CD8-positive, alpha-beta memory T cell (primary cell): ENCODE data around the gene TMEM151A. TPM values are rescaled to one million over a fixed set of nuclear protein-coding genes. Genes with fewer than 3 reads are reported as not detected.
A peak's percentile ranks its signal among the peaks of the same experiment; 100 is the strongest.

ENCODE experiments used
- CTCF ChIA-PET: fragments of 350-600 bp; sonication (Branson Sonifier 250); formaldehyde crosslinking; loops from one replicate; lab custom pipeline; 2021; ENCODE audit warnings: antibody characterized with exemption; lab: Charles Lee
- POLR2A ChIA-PET: fragments of 350-600 bp; sonication (Branson Sonifier 250); formaldehyde crosslinking; loops from one replicate; lab custom pipeline; 2021; ENCODE audit warnings: antibody characterized with exemption; lab: Charles Lee
- DNase-seq, 5 donors: peaks; one replicate each; pipeline versions ENCODE4 v3.0.0 to v3.0.0-alpha.2; 2020 to 2022; ENCODE audit warnings: mixed read lengths in 1 of 5
- H3K27ac ChIP-seq: one replicate; pipeline ENCODE4 v1.7.0; 2013; ENCODE audit warnings: low read depth, mild to moderate bottlenecking, low read length, moderate library complexity
- H3K27me3 ChIP-seq: 2 replicates; pipeline ENCODE4 v1.7.0; 2013; ENCODE audit warnings: low read length, mild to moderate bottlenecking; ENCODE audit not compliant: insufficient read depth, poor library complexity, severe bottlenecking
- H3K36me3 ChIP-seq: 2 replicates; pipeline ENCODE4 v1.7.0; 2013; ENCODE audit warnings: mild to moderate bottlenecking, low read length, moderate library complexity; ENCODE audit not compliant: insufficient read depth
- H3K4me1 ChIP-seq: 2 replicates; pipeline ENCODE4 v1.7.0; 2013; ENCODE audit warnings: mild to moderate bottlenecking, low read length, moderate library complexity; ENCODE audit not compliant: insufficient read depth
- H3K4me3 ChIP-seq: 2 replicates; pipeline ENCODE4 v1.7.0; 2013; ENCODE audit warnings: mild to moderate bottlenecking, low read length
- H3K9me3 ChIP-seq: 2 replicates; pipeline ENCODE4 v1.7.0; 2013; ENCODE audit warnings: mild to moderate bottlenecking, low read length
- H3K27ac Mint-ChIP-seq, 8 donors: one replicate each; pipeline ENCODE4 v1.8.0; 2020 to 2021; ENCODE audit warnings: mixed read lengths in 8 of 8, mild to moderate bottlenecking in 6 of 8, inconsistent platforms in 3 of 8, moderate library complexity in 3 of 8
- H3K27me3 Mint-ChIP-seq, 2 donors: one replicate each; pipeline ENCODE4 v1.8.0; 2020 to 2021; ENCODE audit warnings: mixed read lengths in 2 of 2, mild to moderate bottlenecking in 1 of 2, moderate library complexity in 1 of 2
- H3K36me3 Mint-ChIP-seq, 3 donors: one replicate each; pipeline ENCODE4 v1.8.0; 2020 to 2021; ENCODE audit warnings: mixed read lengths in 3 of 3, inconsistent platforms in 1 of 3, mild to moderate bottlenecking in 1 of 3
- H3K4me1 Mint-ChIP-seq, 3 donors: one replicate each; pipeline ENCODE4 v1.8.0; 2020 to 2021; ENCODE audit warnings: mixed read lengths in 3 of 3, inconsistent platforms in 1 of 3, mild to moderate bottlenecking in 1 of 3
- H3K4me3 Mint-ChIP-seq, 7 donors: one replicate each; pipeline ENCODE4 v1.8.0; 2020 to 2021; ENCODE audit warnings: mixed read lengths in 7 of 7, mild to moderate bottlenecking in 6 of 7, moderate library complexity in 4 of 7, inconsistent platforms in 2 of 7
- H3K9me3 Mint-ChIP-seq, 5 donors: one replicate each; pipeline ENCODE4 v1.8.0; 2020 to 2022; ENCODE audit warnings: mixed read lengths in 5 of 5, mild to moderate bottlenecking in 3 of 5, moderate library complexity in 2 of 5, inconsistent platforms in 1 of 5
- polyA plus RNA-seq: library from polyadenylated mRNA; unstranded; fragments of 300-500 nt; fragmentation: Illumina TruSeq; gene quantifications from one replicate; pipeline ENCODE4 v1.2.3, GENCODE V29; 2021
- total RNA-seq, 2 experiments: library from RNA; stranded (reverse); gene quantifications; one replicate each; pipeline ENCODE4 v1.2.3, GENCODE V29; 2021

The TMEM151A gene
- total and polyA plus RNA-seq, 3 experiments from 2014 or later, result not detected

DNA sequence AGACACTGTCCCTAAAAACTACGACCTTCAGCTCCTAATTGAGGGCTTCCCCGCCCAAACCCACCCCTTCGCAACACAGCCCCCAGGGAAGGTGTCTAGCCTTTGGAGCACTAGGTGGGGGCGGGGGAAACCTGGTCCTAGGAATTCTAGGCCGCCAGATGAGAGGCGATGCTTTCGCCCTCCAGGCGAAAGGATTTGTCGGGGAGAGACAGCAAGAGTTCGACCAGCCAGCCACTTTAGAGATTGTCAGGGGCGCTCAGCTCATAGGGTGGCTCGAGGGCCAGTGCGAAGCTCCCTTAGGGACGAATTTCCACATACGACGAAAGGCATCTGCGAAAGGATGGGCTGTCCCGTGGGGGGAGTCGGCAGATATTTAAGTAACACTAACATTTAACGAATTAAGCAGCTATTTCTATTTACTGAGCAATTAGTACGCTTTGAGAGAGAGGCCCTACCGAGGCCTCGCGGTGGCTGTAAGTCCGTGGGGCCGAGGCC is 19.8 kb downstream of the TMEM151A start:
- Mint-ChIP-seq H3K36me3 (peaks cover 0 to 3% (median 0%) of the 10 kb centered on the region in 3 donors), H3K27ac (peak overlapping the region; percentile 91 to 99 (median 98))

DNA sequence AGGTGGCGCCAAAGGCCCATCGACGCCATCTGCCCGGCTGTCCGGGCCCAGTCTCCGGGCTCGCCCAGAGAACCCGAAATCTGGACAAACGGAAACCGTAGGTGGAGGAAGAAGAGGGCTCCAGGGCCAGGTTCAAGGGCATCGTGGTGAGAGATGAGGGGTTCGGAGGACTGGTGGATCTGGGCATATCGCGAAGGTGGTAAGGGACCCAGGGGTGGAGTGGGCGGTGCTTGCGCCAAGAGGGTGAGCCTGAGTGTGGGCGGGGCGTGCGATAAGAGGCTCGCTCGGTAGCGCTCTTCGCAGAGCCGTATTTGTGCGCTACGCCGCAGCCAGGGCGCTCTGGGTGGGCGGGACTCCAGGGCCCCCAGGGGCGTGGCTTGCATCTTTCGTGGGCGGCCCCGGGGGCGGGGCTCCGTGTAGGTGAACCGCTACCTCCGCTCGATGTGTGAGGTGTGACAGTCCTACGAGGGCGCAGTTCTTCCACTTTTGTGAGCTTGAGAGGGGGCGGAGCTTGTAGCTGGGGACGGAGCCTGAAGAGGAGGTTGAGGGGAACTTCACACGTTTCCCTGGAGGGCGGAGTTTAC is 20.4 kb downstream of the TMEM151A start:
- Histone ChIP-seq H3K4me3 (peak overlapping the region; percentile 66), H3K36me3 (no peaks in the 10 kb centered on the region), H3K9me3 (no peaks in the 10 kb centered on the region), H3K27ac (peak overlapping the region; percentile 66), H3K4me1 (peaks cover 33% of the 10 kb centered on the region), H3K27me3 (no peaks in the 10 kb centered on the region)
- Mint-ChIP-seq H3K4me1 (peaks cover 19 to 34% (median 30%) of the 10 kb centered on the region in 3 donors), H3K4me3 (peak overlapping the region; percentile 87 to 94 (median 93)), H3K27me3 (peaks cover 0 to 3% of the 10 kb centered on the region in 2 donors), H3K9me3 (no peaks in the 10 kb centered on the region), H3K36me3 (peaks cover 0 to 3% (median 0%) of the 10 kb centered on the region in 3 donors), H3K27ac (peak overlapping the region; percentile 91 to 99 (median 98))
- DNase-seq, result peak; percentile 96 to 100 (median 99)
- CTCF ChIA-PET, result interaction anchor here (0.6 to 4.7 kb wide), 30 partner anchors 10 to 1921 kb away, joined by 3 to 72 read pairs (median 6); partner anchors contain the start of genes B4GAT1, BRMS1, MRPL11 and MUS81
- POLR2A ChIA-PET, result interaction anchor here (0.5 to 3.0 kb wide), 19 partner anchors 10 to 810 kb away, joined by 3 to 22 read pairs (median 5); partner anchors contain the start of genes B4GAT1, RAB1B, RIN1 and SLC29A2

More for the DNA sequence above, 19.8 kb downstream of the TMEM151A start:
- no peaks in the 10 kb centered on the region for H3K27me3 ChIP-seq
- ChIA-PET CTCF (interaction anchor here (0.7 to 4.7 kb wide), 26 partner anchors 11 to 1920 kb away, joined by 3 to 72 read pairs (median 8); partner anchors contain the start of genes B4GAT1, BRMS1, MRPL11 and NPAS4), POLR2A (interaction anchor here (0.5 to 3.0 kb wide), 10 partner anchors 11 to 809 kb away, joined by 4 to 22 read pairs (median 10); partner anchors contain the start of genes B4GAT1, RIN1, SLC29A2 and YIF1A)
- peaks cover 0 to 3% of the 10 kb centered on the region in 2 donors for H3K27me3 Mint-ChIP-seq
- H3K36me3 ChIP-seq, result no peaks in the 10 kb centered on the region
- H3K4me1 ChIP-seq, result peaks cover 33% of the 10 kb centered on the region
- peak overlapping the region; percentile 87 to 94 (median 93) for H3K4me3 Mint-ChIP-seq
- H3K27ac ChIP-seq, result peak overlapping the region; percentile 66
- no peaks in the 10 kb centered on the region for H3K9me3 ChIP-seq
- H3K4me1 Mint-ChIP-seq, result peaks cover 19 to 34% (median 30%) of the 10 kb centered on the region in 3 donors
- no peaks in the 10 kb centered on the region for H3K9me3 Mint-ChIP-seq
- H3K4me3 ChIP-seq, result peak overlapping the region; percentile 64
- DNase-seq, result peak in 1 of 5 donors; percentile 52

DNA sequence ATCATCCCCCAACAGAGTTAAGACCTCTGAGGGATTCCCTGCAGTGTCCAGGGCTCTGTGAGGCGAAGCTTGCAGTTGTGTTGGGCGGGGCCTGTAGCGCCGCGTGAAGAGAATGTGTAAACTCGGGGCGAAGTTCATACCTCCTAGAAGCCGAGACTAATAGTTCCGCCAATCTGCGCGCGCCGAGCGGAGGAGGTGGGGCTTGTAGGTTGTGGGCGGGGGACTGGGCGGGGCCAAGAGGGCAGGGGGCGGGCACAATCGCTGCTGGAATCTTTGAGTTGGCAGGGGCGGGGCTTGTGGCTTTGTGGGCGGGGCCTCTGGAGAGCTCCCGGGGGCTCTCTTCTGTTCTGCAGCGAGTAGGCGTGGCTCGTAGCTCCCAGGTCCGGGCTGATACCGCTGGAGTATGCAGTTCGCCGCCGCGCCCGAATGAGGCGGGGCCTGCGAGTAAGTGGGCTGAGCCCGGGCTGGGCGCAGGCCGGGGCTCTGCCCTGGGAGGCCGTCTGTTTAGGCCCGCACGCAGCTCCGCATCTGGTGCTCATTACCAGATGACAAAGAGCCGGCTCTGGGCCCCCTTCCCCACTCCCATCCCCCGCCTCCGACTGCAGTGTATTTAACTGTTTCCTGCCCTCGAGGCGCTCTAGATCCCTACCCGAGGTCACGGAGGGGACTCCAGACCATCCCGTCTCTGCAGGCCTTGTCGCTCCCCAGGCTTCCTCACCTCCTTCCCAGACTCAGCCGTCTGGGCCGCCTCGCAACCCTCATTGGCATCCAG is 21.0 kb downstream of the TMEM151A start:
- H3K36me3 Mint-ChIP-seq, result peaks cover 0 to 3% (median 0%) of the 10 kb centered on the region in 3 donors
- H3K4me3 ChIP-seq, result peak overlapping the region; percentile 70
- no peaks in the 10 kb centered on the region for H3K36me3 ChIP-seq
- CTCF ChIA-PET, result interaction anchor here (0.6 to 4.7 kb wide), 24 partner anchors 9 to 1050 kb away, joined by 3 to 72 read pairs (median 10); partner anchors contain the start of genes B4GAT1, BRMS1, MRPL11 and MUS81
- H3K9me3 ChIP-seq, result no peaks in the 10 kb centered on the region
- peak overlapping the region; percentile 66 for H3K27ac ChIP-seq
- POLR2A ChIA-PET, result interaction anchor here (0.6 to 3.0 kb wide), 19 partner anchors 9 to 718 kb away, joined by 3 to 22 read pairs (median 5); partner anchors contain the start of genes B4GAT1, RAB1B, RIN1 and SLC29A2
- H3K27me3 Mint-ChIP-seq, result peaks cover 0 to 3% of the 10 kb centered on the region in 2 donors
- peak overlapping the region; percentile 87 to 94 (median 93) for H3K4me3 Mint-ChIP-seq
- peaks cover 25 to 41% (median 35%) of the 10 kb centered on the region in 3 donors for H3K4me1 Mint-ChIP-seq
- H3K27ac Mint-ChIP-seq, result peak overlapping the region; percentile 91 to 99 (median 98)
- no peaks in the 10 kb centered on the region for H3K9me3 Mint-ChIP-seq
- no peaks in the 10 kb centered on the region for H3K27me3 ChIP-seq
- peak; percentile 97 to 99 (median 99) for DNase-seq
- peaks cover 39% of the 10 kb centered on the region for H3K4me1 ChIP-seq

DNA sequence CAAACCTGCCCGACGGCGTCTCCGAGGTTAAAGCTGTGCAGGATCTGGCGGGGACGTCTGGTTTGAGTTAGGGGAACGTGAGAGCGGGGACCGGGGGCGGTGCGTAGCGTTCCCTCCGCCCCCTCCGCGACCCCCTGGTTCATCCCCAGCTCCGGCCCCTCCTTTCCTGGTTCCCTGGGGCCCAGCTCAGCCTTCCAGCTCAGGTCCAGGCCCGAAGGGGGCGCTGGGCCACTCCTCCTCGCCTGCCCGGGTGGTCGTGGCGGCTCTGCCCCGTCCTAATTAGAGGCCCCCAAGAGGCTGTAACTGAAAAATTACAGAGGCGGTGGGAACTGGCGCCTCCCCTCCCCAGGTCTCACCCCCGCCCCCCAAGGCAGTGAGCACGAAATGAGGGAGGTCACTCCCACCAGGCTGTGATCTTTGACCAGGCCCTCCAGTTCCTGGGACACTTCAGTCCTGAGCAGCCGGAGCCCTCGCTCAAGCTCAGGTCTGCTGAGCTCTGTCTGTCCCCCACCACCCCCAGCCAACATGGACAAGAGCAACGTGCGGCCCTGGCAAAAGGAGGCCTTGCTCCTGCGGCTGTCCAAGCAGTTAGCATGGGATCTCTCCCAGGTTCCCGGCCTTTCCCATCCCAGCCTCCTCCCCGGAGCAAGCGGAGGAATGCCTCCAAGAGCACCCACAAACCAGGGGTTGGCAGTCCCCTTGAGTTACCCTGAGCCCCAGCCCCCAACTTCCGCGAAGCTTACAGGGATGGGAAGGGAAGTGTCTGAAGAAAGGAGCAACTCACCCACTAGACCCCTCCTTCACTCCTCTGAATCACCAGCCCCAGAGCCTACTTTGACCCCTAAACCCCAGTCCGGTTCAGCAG is 21.9 kb downstream of the TMEM151A start:
- peaks cover 47% of the 10 kb centered on the region for H3K4me1 ChIP-seq
- H3K27ac Mint-ChIP-seq, result peak overlapping the region; percentile 91 to 99 (median 97)
- no peaks in the 10 kb centered on the region for H3K9me3 ChIP-seq
- ChIA-PET POLR2A (interaction anchor here (0.6 to 3.0 kb wide), 13 partner anchors 9 to 809 kb away, joined by 3 to 22 read pairs (median 7); partner anchors contain the start of genes B4GAT1, RAB1B, RIN1 and SLC29A2), CTCF (interaction anchor here (0.9 to 4.7 kb wide), 16 partner anchors 8 to 454 kb away, joined by 3 to 72 read pairs (median 16); partner anchors contain the start of genes B4GAT1, BRMS1, MRPL11 and MUS81)
- peak overlapping the region; percentile 70 for H3K4me3 ChIP-seq
- no peaks in the 10 kb centered on the region for H3K9me3 Mint-ChIP-seq
- no peaks in the 10 kb centered on the region for H3K36me3 ChIP-seq
- peak in 2 of 5 donors; percentile 32 to 51 for DNase-seq
- H3K36me3 Mint-ChIP-seq, result peaks cover 0 to 3% (median 0%) of the 10 kb centered on the region in 3 donors
- peak overlapping the region; percentile 65 for H3K27ac ChIP-seq
- no peaks in the 10 kb centered on the region for H3K27me3 ChIP-seq
- peaks cover 0 to 3% of the 10 kb centered on the region in 2 donors for H3K27me3 Mint-ChIP-seq
- peak overlapping the region; percentile 87 to 94 (median 93) for H3K4me3 Mint-ChIP-seq
- peaks cover 33 to 49% (median 42%) of the 10 kb centered on the region in 3 donors for H3K4me1 Mint-ChIP-seq

DNA sequence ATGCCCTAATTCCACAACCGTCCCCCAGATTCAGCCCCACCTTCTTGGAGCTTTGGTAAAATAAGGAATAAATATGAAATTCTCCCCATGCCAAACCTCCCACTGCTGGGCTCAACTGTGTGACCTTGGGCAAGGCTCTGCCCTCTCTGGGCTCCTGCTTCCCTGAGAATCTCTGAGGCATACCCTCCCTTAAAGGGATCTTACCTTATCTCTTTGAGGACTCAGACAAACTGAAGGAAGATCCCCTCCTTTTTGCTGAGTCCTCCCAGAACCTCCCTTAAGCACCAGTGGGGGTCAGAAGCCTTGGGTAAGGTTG is 22.4 kb downstream of the TMEM151A start:
- Histone ChIP-seq H3K4me3 (peak overlapping the region; percentile 70), H3K27me3 (no peaks in the 10 kb centered on the region), H3K4me1 (peaks cover 53% of the 10 kb centered on the region), H3K36me3 (no peaks in the 10 kb centered on the region), H3K9me3 (no peaks in the 10 kb centered on the region), H3K27ac (no peak overlapping the region)
- H3K4me1 Mint-ChIP-seq, result peaks cover 39 to 55% (median 48%) of the 10 kb centered on the region in 3 donors
- POLR2A ChIA-PET, result interaction anchor here (0.6 kb wide), 2 partner anchors 132 to 810 kb away, joined by 3 to 4 read pairs; no protein-coding TSS in a partner anchor
- H3K36me3 Mint-ChIP-seq, result peaks cover 0 to 3% (median 0%) of the 10 kb centered on the region in 3 donors
- CTCF ChIA-PET, result interaction anchor here (1.2 to 4.5 kb wide), 5 partner anchors 11 to 75 kb away, joined by 3 to 72 read pairs (median 47); partner anchors contain the start of genes BRMS1 and RIN1
- peaks cover 0 to 3% of the 10 kb centered on the region in 2 donors for H3K27me3 Mint-ChIP-seq
- DNase-seq, result no peak
- no peaks in the 10 kb centered on the region for H3K9me3 Mint-ChIP-seq
- H3K4me3 Mint-ChIP-seq, result peak overlapping the region; percentile 63 to 93 (median 73)
- peak overlapping the region; percentile 88 to 98 (median 94) for H3K27ac Mint-ChIP-seq

DNA sequence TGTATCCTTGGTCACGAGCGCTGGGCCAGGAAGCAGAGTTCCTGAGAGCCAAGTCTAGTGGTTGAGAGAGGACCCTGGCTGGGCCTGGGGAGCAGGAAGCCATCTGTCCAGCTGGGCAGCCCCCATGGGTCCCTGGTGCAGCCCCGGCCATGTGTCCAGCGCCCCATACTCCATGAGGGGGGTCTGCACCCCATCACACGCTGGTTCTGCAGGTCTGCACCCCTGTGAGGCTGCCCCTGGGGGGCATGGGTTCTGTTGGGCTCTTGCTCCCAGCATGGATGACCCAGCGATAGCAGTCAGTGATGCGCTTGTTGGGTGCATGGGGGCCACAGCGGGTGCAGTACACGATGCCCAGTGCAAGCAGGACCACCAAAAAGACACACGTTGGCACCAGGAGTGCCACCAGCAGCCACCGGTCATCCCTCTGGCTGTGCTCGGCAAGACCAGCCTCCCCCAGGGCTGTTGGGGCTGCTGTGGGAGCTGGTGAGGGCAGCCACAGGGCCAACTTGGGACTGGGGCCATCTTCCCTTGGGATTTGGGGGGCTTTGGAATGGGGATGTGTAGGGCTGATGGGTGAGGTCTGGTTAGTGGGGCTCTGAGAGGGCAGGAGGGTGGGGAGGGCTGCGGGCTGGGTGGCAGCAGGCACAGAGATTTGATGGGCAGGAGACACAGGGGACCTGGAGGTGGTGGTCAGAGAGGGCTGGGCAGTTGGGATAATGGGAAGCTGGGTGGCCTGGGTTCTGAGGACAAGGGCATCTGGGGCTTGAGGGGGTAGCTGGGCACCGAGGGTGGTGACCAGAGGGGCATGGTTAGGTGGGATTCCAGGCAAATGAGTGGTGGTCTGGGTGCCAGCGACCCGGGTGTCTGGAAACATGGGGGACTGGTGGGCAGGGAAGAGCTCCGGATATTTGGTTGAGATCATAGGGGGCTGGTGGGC is 23.1 kb downstream of the TMEM151A start:
- peak overlapping the region; percentile 89 to 98 (median 94) for H3K27ac Mint-ChIP-seq
- H3K4me1 Mint-ChIP-seq, result peaks cover 46 to 62% (median 52%) of the 10 kb centered on the region in 3 donors
- CTCF ChIA-PET, result interaction anchor here (1.1 to 4.0 kb wide), 3 partner anchors 14 to 27 kb away, joined by 3 to 72 read pairs (median 4); partner anchors contain the start of gene BRMS1
- H3K36me3 Mint-ChIP-seq, result peaks cover 0 to 3% (median 0%) of the 10 kb centered on the region in 3 donors
- peaks cover 0 to under 1% of the 10 kb centered on the region in 2 donors for H3K27me3 Mint-ChIP-seq
- no peaks in the 10 kb centered on the region for H3K36me3 ChIP-seq
- no peaks in the 10 kb centered on the region for H3K9me3 Mint-ChIP-seq
- H3K27me3 ChIP-seq, result no peaks in the 10 kb centered on the region
- POLR2A ChIA-PET, result interaction anchor here (0.6 to 1.1 kb wide), 4 partner anchors 20 to 131 kb away, joined by 3 read pairs; partner anchors contain the start of gene YIF1A
- no peak for DNase-seq
- peak overlapping the region; percentile 61 to 93 (median 83) for H3K4me3 Mint-ChIP-seq
- H3K4me1 ChIP-seq, result peaks cover 59% of the 10 kb centered on the region
- no peak overlapping the region for H3K27ac ChIP-seq
- no peak overlapping the region for H3K4me3 ChIP-seq
- H3K9me3 ChIP-seq, result no peaks in the 10 kb centered on the region
